ENCODE measurements around the gene AP3S2. TPM values are rescaled to one million over a fixed set of nuclear protein-coding genes. Genes with fewer than 3 reads are reported as not detected.
A peak's percentile ranks its signal among the peaks of the same experiment; 100 is the strongest.

The AP3S2 gene
- total and polyA plus RNA-seq, 10 donors = 5.4 to 54.9 (median 33.8) TPM

DNA sequence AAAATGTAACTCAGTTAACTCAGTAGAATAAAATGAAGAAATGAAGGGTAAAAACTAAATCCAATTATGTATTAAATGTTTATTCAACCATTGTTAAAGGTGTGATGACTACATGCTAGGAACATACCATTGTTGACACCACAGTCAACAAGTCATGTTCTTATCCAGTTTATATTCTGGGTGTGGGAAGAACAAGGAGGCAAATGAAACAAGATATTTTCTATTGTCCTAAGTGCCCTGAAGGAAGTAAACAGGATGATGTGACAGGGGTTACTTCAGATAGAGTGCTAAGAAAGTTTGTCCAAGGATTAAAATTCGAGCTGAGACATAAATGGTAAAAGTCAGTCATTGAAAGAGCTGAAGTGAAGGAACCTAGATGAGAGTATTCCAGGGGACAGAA lies 13.1 kb downstream of the AP3S2 start:
- Histone ChIP-seq H3K36me3 (peaks cover 0 to 100% (median 47%) of the 10 kb centered on the region in 6 donors), H3K9me3 (no peaks in the 10 kb centered on the region)
- WGBS, 5 donors = 71 to 85% (median 81%) methylated on average over 1 of the region's 1 CpG

DNA sequence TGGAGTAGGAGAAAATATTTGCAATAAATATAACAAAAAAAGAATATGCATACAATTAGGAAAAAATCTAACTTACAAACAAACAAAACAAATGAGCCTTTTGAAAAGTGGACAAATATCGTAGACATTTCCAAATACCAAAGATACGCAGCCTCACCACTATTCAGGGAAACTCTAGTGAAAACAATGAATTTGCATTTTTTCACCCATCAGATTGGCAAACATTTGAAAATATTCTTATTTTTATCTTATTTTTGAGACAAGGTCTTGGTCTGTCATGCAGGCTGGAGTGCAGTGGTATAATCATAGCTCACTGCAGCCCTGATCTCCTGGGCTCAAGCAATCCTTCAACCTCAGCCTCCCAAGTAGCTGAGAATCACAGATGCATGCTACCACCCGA lies 15.5 kb downstream of the AP3S2 start:
- WGBS, 5 donors = 74 to 94% (median 75%) methylated on average over 3 of the region's 3 CpGs
- intact Hi-C loops (cut with DNase I; ENCODE audit: low total_unique reads) = loop anchor here (5.0 kb wide), 1 partner anchor 116 kb away; no protein-coding TSS in a partner anchor
- H3K27me3 ChIP-seq (replicated peaks in 1 of 7) = no peaks in the 10 kb centered on the region
- no peak for TF ChIP-seq POLR2A (IDR thresholded peaks at IDR 0.05)
- no peak for TF ChIP-seq CTCF (IDR thresholded peaks at IDR 0.05 in 8 of 11, conservative IDR thresholded peaks at IDR 0.05 in 3 of 11)
- TF ChIP-seq POLR2AphosphoS5 (IDR thresholded peaks at IDR 0.05) = no peak
- H3K27ac ChIP-seq = peak overlapping the region in 4 of 8 donors; percentile 74 to 91 (median 86)
- H3K4me3 ChIP-seq = no peak overlapping the region
- H3K36me3 ChIP-seq = peaks cover 0 to 95% (median 31%) of the 10 kb centered on the region in 6 donors
- DNase-seq = no peak
- H3K4me1 ChIP-seq = peaks cover 0 to 36% (median 12%) of the 10 kb centered on the region in 6 donors
- no peaks in the 10 kb centered on the region for H3K9me3 ChIP-seq

More for the DNA sequence above, 13.1 kb downstream of the AP3S2 start:
- Histone ChIP-seq H3K27me3 (replicated peaks in 1 of 7) (no peaks in the 10 kb centered on the region), H3K27ac (no peak overlapping the region), H3K4me3 (no peak overlapping the region), H3K4me1 (peaks cover 0 to 32% (median 3%) of the 10 kb centered on the region in 6 donors)
- intact Hi-C loops (cut with DNase I; ENCODE audit: low total_unique reads) = no loop called here
- DNase-seq = no peak
- TF ChIP-seq POLR2AphosphoS5 (IDR thresholded peaks at IDR 0.05) = no peak
- TF ChIP-seq POLR2A (IDR thresholded peaks at IDR 0.05) = no peak

DNA sequence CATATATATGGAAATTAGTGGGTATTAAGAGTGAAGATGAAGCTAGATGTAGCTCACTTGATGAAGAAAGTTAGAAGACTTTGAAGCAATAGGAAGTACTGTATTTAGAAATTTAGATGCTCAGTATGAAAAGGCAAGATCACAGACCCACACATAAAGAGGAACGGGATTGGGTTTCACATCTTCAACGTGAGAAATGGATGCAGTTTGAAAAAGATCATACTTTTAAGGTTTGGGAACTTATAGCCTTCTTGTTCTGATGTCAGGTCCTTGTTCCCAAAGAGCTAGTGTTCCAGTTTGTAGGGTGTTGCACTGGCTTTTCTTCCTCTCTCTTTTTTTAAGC lies 16.7 kb downstream of the AP3S2 start:
- peak overlapping the region in 1 of 8 donors; percentile 2 for H3K4me3 ChIP-seq
- peak overlapping the region in 7 of 8 donors; percentile 61 to 91 (median 81) for H3K27ac ChIP-seq
- peaks cover 0 to 36% (median 12%) of the 10 kb centered on the region in 6 donors for H3K4me1 ChIP-seq
- no peaks in the 10 kb centered on the region for H3K9me3 ChIP-seq
- H3K36me3 ChIP-seq = peaks cover 0 to 95% (median 25%) of the 10 kb centered on the region in 6 donors
- DNase-seq = no peak
- no peaks in the 10 kb centered on the region for H3K27me3 ChIP-seq (replicated peaks in 1 of 7)
- WGBS, 5 donors = 44 to 64% (median 56%) methylated on average over 2 of the region's 2 CpGs
- TF ChIP-seq CTCF (IDR thresholded peaks at IDR 0.05 in 8 of 11, conservative IDR thresholded peaks at IDR 0.05 in 3 of 11) (no peak), POLR2A (IDR thresholded peaks at IDR 0.05) (no peak), POLR2AphosphoS5 (IDR thresholded peaks at IDR 0.05) (no peak)
- intact Hi-C loops (cut with DNase I; ENCODE audit: low total_unique reads) = loop anchor here (5.0 kb wide), 1 partner anchor 115 kb away; no protein-coding TSS in a partner anchor

GRCh38 chr15:89876396-89877082 lies 17.3 kb downstream of the AP3S2 start:
- H3K27ac ChIP-seq = peak overlapping the region in 7 of 8 donors; percentile 61 to 91 (median 81)
- peaks cover 0 to 95% (median 28%) of the 10 kb centered on the region in 6 donors for H3K36me3 ChIP-seq
- H3K4me3 ChIP-seq = peak overlapping the region in 1 of 8 donors; percentile 5
- no peak for DNase-seq
- peaks cover 0 to 36% (median 12%) of the 10 kb centered on the region in 6 donors for H3K4me1 ChIP-seq
- TF ChIP-seq POLR2AphosphoS5 (IDR thresholded peaks at IDR 0.05) = no peak
- TF ChIP-seq CTCF (IDR thresholded peaks at IDR 0.05 in 8 of 11, conservative IDR thresholded peaks at IDR 0.05 in 3 of 11) = peak in 1 of 11 experiments; percentile 14
- WGBS, 5 donors = 79 to 88% (median 80%) methylated on average over 4 of the region's 4 CpGs
- no peaks in the 10 kb centered on the region for H3K27me3 ChIP-seq (replicated peaks in 1 of 7)
- intact Hi-C loops (cut with DNase I; ENCODE audit: low total_unique reads) = loop anchor here (5.0 kb wide), 1 partner anchor 114 kb away; no protein-coding TSS in a partner anchor
- no peaks in the 10 kb centered on the region for H3K9me3 ChIP-seq

Data from spleen (tissue), 11 donors.